Epithelial cell of esophagus (primary cell): ENCODE measurements around the gene IFNA16.
"Not testable (repeated sequence)": the region's sequence is repeated elsewhere in the genome, so short reads cannot be mapped to it uniquely, and the experiment has no call there.

ENCODE experiments used
- DNase-seq: peaks from one replicate; pipeline ENCODE4 v3.0.0; 2010; ENCODE audit warnings: low read depth
- H3K4me3 ChIP-seq: 2 replicates; pipeline ENCODE4 v1.5.1; 2011; ENCODE audit warnings: mild to moderate bottlenecking, low read length, control low read depth
- TF ChIP-seq, protein P1 (sequence below): IDR thresholded peaks from 2 replicates; pipeline ENCODE4 v1.5.1; 2011; ENCODE audit warnings: low read depth, mild to moderate bottlenecking, low read length, control low read depth, inconsistent platforms; ENCODE audit not compliant: insufficient read depth; ENCODE audit errors: missing control alignments

IFNA16 gene

DNA sequence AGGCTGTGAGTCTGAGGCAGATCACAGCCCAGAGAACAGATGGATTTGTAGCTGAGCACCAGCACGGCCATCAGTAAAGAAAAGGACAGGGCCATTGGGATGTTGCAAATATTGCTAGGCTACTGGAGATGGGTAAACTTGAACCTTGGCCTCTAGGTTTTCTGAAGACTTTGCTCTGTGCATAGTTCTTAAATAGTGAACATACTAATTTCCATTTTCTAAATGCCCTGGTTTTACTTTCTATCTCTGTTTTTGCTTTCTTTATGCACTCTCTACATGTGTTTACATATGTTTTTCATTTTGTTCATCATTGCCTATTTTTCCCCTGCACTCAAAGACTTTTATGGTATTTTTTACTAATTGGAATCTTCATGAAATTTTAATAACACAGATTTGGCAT, at the start of gene IFNA16:
Gene IFNA16 (minus strand): TSS at position 101 of the 400 bp plus-strand sequence. CDS start 6 bp downstream, at position 95.
- not testable (repeated sequence) for H3K4me3 ChIP-seq, DNase-seq

DNA sequence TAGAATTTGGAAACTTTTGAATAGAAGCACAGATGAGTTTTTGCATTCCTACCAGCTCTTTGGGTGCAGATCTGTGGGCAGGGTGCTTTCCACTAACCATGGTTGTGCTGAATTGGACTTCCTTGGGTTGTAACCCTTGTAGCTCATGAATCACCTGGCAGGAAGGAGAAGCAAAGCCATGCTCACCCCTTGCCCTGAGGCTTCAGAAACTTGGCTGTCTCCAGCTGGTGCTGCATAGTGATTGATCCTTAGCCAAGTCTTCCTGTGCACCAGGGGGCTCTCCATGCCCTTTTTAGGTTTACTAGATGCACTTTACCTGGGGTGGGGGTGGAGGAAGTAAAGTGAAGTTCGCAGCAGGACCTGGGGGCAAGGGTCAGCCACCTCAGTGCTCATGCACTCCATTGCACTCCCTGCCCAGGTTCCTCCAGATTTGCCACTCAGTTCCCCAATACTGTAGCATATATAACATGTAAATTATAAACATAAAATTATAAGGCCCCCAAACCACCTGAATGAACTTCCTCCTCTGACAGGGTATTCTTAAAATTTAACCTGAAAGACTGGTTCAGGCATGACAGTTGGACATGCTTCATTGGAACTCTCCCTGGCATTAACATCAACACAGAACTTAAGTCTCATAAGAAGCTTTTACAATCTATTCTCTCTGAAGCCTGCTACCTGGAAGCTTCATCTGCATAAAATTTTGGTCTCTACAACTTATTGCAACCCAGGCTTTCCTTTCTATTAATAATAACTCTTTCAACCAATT, 48.5 kb upstream of the IFNA16 start:
- peak; percentile 43 for DNase-seq
- TF ChIP-seq, protein P1, sequence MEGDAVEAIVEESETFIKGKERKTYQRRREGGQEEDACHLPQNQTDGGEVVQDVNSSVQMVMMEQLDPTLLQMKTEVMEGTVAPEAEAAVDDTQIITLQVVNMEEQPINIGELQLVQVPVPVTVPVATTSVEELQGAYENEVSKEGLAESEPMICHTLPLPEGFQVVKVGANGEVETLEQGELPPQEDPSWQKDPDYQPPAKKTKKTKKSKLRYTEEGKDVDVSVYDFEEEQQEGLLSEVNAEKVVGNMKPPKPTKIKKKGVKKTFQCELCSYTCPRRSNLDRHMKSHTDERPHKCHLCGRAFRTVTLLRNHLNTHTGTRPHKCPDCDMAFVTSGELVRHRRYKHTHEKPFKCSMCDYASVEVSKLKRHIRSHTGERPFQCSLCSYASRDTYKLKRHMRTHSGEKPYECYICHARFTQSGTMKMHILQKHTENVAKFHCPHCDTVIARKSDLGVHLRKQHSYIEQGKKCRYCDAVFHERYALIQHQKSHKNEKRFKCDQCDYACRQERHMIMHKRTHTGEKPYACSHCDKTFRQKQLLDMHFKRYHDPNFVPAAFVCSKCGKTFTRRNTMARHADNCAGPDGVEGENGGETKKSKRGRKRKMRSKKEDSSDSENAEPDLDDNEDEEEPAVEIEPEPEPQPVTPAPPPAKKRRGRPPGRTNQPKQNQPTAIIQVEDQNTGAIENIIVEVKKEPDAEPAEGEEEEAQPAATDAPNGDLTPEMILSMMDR = no peak
- no peak overlapping the region for H3K4me3 ChIP-seq

DNA sequence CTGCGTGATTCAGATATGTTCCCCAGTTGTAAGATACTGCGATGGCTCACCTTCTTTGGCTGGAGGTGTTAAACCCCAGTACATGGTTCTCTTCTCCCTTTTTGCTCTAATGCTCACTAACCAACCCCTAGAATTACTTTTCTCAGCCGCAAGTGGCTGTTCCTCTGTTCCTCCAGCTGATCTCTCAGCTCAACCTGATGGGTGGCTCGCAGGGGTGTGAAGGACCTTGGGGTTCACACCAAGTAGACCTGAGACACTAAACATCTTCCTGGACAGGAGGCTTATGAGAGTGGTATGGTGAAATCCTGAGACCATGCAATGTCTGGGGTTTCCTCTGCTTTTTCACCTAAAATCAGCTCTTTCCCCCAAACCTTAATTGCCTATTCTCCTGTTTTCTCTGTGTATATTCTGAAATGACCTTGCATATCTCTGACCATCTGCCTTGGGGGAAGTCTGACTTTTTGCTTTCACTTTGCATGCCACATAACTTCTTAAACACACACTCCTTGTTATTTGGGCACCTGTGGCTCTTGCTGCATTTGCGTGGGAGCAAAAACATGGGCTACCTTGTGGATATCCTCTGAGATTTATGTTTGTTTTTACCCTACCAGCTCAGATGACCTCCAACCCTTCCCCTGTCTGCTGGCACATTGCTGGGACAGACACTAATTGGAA, 38.6 kb upstream of the IFNA16 start:
- H3K4me3 ChIP-seq = no peak overlapping the region
- TF ChIP-seq, protein P1 = no peak
- no peak for DNase-seq

DNA sequence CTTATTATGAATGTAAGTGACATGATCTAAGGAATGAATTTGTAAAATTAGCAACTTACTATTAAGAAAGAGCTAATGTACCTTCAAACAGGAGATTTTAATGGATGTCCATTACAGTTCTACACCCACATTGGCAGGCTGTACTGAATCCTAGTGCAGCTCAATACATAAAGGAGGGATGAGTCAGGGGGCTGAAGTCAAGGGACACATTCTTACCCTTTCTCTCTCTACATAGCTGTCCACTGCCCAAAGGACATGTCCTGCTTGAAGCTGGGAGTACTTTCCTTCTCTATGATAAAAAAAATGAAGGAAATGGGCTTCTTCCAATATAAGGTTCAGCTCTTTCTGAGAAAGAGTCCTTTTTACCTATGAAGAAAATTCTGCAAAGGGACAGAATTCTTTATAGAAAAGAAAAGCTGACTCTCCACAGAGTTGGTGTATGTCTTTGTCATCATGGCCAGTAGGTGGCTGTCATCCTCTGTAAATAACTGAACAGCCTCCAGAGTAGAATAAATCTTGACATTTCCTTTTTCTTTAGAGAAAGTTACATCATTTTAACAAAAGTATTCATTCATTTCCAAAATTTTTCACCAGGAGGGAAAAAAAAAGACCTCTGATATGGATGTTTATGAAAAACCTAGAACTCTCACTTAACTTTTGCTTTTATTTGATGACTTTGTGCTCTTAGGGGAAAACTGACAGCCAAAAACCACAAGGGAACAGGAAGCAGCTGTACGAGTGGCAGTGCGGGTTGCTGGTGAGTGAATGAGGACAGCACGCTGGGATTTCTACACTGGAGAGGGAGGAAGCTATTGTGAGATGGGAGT, 35.8 kb upstream of the IFNA16 start:
- TF ChIP-seq, protein P1 = peak; percentile 69
- DNase-seq = peak; percentile 45
- no peak overlapping the region for H3K4me3 ChIP-seq

DNA sequence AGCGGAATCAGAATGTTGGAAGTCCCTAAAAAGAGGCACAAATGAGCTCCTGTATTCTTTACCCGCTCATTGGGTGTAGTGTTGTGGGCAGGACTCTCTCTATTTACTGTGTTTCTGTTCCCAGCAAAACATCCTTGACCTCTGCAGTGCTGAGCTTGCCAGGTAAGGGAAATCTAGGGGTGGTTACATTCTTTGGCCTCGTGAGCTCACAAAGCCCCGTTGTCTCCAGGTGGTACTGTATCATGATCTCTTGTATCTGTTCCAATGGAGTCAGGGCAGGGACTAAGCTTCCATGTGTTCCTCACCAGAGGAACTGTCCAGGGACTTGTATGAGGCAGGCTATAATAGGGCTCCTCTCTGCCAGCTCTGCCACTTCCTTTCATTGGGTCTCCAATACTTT, 34.5 kb upstream of the IFNA16 start:
- TF ChIP-seq, protein P1 = no peak
- DNase-seq = no peak
- no peak overlapping the region for H3K4me3 ChIP-seq

DNA sequence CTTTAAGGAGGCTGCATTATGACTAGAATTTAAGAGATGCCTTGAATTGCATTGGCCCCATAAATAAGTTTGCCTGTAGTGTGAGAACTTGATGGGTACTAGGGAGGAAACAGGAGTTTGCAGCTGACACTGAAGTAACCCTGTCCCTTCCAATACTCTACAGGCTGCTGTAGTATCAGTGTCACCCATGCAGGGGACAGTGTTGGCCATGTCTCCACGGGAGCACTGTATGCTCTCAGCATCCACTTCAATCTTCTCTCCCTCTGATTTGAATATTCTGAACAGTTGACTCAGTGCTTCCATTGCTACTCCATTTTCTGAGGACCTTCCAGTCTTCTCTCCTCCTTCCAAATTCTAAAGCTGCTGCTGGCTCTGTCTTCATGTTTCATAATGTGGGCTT, 34.1 kb upstream of the IFNA16 start:
- no peak for DNase-seq
- no peak overlapping the region for H3K4me3 ChIP-seq
- TF ChIP-seq, protein P1 = no peak

DNA sequence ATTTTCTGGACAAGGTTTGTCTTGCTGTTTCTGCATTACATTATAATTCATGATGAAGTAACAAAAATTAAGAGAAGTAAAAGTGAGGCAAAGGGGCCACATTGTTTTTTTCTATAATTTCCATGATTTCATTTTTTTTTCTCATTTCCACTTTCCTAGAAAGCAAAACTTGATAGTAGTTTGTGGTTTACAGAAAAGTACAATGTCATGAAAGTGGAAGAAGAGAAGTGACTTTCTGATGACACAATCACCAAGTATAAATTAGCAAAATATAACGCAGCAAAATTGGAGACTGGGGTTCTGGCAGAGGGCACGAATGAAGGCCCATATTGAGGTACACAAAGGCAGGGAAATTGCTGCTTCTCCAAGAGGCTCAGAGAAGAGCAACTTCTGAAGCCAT, 27.7 kb upstream of the IFNA16 start:
- no peak overlapping the region for H3K4me3 ChIP-seq
- no peak for DNase-seq
- TF ChIP-seq, protein P1 = no peak
